Esophagus muscularis mucosa (tissue), 3 donors: Measurements from ENCODE around the gene HOMEZ.

Experiments
- POLR2A ChIP-seq: fragments of 450-650 bp; IDR thresholded peaks from one replicate; pipeline ENCODE4 v1.6.1; 2017; ENCODE audit warnings: antibody characterized with exemption, moderate library complexity, mild to moderate bottlenecking, low read depth
- POLR2AphosphoS5 ChIP-seq, 2 donors: sonication (generic); formaldehyde crosslinking; IDR thresholded peaks; one replicate each; pipeline ENCODE4 v1.6.1; 2017; ENCODE audit warnings: antibody characterized with exemption in 2 of 2
- TF ChIP-seq, protein P1 (sequence below), 3 experiments: fragments of 200-600 bp in 2 of 3; fragments of 450-650 bp in 1 of 3; sonication (generic) in 2 of 3; IDR thresholded peaks; one replicate each; pipeline ENCODE4 v1.5.1; 2017 to 2019; ENCODE audit warnings: antibody characterized with exemption in 3 of 3, mild to moderate bottlenecking in 2 of 3, moderate library complexity in 1 of 3

DNA sequence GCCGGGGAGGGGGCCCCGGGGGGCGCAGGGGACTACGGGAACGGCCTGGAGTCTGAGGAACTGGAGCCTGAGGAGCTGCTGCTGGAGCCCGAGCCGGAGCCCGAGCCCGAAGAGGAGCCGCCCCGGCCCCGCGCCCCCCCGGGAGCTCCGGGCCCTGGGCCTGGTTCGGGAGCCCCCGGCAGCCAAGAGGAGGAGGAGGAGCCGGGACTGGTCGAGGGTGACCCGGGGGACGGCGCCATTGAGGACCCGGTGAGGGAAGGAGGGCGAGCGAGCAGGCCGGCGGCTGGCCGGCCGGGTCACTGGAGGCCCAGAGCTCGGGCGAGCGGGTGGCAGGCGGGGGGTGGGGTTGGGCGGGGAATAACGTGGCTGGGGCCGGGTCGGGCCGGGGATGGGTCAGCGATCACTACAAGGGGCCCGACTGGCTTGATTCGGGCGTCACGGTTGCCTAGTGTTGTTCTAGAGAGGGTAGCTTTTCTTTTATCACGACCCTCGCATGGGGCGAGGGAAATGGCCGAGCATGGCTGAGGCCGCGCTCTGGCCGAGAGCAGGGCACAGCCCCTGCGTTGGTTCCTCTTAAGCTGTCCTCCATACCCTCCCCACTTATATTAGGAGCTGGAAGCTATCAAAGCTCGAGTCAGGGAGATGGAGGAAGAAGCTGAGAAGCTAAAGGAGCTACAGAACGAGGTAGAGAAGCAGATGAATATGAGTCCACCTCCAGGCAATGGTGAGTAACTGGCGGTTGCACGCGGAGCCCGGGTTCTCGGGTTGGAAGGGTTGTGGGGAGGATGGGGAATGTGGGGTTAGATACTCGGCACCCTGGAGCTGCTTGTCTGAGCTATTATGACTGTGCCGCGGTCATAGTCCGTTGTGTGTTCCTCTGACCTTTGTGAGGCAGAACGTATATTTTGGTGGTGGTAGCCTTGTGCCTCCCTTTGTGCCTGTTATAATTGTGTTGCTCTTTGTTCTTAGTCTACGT is 35.9 kb upstream of the HOMEZ start:
- TF ChIP-seq, protein P1, sequence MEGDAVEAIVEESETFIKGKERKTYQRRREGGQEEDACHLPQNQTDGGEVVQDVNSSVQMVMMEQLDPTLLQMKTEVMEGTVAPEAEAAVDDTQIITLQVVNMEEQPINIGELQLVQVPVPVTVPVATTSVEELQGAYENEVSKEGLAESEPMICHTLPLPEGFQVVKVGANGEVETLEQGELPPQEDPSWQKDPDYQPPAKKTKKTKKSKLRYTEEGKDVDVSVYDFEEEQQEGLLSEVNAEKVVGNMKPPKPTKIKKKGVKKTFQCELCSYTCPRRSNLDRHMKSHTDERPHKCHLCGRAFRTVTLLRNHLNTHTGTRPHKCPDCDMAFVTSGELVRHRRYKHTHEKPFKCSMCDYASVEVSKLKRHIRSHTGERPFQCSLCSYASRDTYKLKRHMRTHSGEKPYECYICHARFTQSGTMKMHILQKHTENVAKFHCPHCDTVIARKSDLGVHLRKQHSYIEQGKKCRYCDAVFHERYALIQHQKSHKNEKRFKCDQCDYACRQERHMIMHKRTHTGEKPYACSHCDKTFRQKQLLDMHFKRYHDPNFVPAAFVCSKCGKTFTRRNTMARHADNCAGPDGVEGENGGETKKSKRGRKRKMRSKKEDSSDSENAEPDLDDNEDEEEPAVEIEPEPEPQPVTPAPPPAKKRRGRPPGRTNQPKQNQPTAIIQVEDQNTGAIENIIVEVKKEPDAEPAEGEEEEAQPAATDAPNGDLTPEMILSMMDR (IDR thresholded peaks at IDR 0.05) = no peak
- TF ChIP-seq POLR2A (no peak), POLR2AphosphoS5 (IDR thresholded peaks at IDR 0.05) (peak in 1 of 2 donors; percentile 7)
